Measurements from ENCODE around the gene ELL.

The ELL gene

GRCh38 chr19:18466354-18466753, 55.5 kb downstream of the ELL start:
- DNase-seq = no peak

GRCh38 chr19:18465964-18466339, 55.9 kb downstream of the ELL start:
- DNase-seq = no peak

GRCh38 chr19:18465214-18465963, 56.5 kb downstream of the ELL start:
- no peak for DNase-seq

- no peak for DNase-seq
These were observed 57.2 kb downstream of the ELL start for GRCh38 chr19:18464646-18465045.

GRCh38 chr19:18461471-18461870, 60.4 kb downstream of the ELL start:
- DNase-seq = no peak

GRCh38 chr19:18460900-18461299, 61.0 kb downstream of the ELL start:
- no peak for DNase-seq

- no peak for DNase-seq
These were observed 64.2 kb downstream of the ELL start for GRCh38 chr19:18457483-18458331.

- no peak for DNase-seq
These were observed 64.9 kb downstream of the ELL start for GRCh38 chr19:18456974-18457373.

GRCh38 chr19:18456279-18456678, 65.6 kb downstream of the ELL start:
- DNase-seq = no peak

- no peak for DNase-seq
These were observed 68.4 kb downstream of the ELL start for GRCh38 chr19:18453269-18454024.

GRCh38 chr19:18452386-18452785, 69.5 kb downstream of the ELL start:
- DNase-seq = no peak

- peak; percentile 76 for DNase-seq
These were observed 70.7 kb downstream of the ELL start for GRCh38 chr19:18450931-18451836.

GRCh38 chr19:18450021-18450930, 71.6 kb downstream of the ELL start:
- no peak for DNase-seq

- no peak for DNase-seq
These were observed 72.3 kb downstream of the ELL start for GRCh38 chr19:18449552-18449951.

- no peak for DNase-seq
These were observed 75.0 kb downstream of the ELL start for GRCh38 chr19:18446811-18447359.

GRCh38 chr19:18446145-18446810, 75.6 kb downstream of the ELL start:
- DNase-seq = no peak

GRCh38 chr19:18445262-18445948, 76.5 kb downstream of the ELL start:
- DNase-seq = no peak

- no peak for DNase-seq
These were observed 77.4 kb downstream of the ELL start for GRCh38 chr19:18444513-18444912.

GRCh38 chr19:18443831-18444230, 78.0 kb downstream of the ELL start:
- DNase-seq = no peak

GRCh38 chr19:18443406-18443805, 78.5 kb downstream of the ELL start:
- no peak for DNase-seq

Measured in RPMI8226 (cell line).